Effector memory CD4-positive, alpha-beta T cell (primary cell): Measurements from ENCODE around the gene ATXN2.
"Not testable (repeated sequence)": the region's sequence is repeated elsewhere in the genome, so short reads cannot be mapped to it uniquely, and the experiment has no call there.

Experiments
- DNase-seq, 3 donors: peaks; one replicate each; pipeline ENCODE4 v3.0.0-alpha.2; 2020
- H3K27ac ChIP-seq: 2 replicates; pipeline ENCODE4 v1.7.0; 2013; ENCODE audit warnings: mild to moderate bottlenecking, low read length, moderate library complexity; ENCODE audit not compliant: insufficient read depth, poor library complexity, severe bottlenecking
- H3K27me3 ChIP-seq: replicated peaks from 2 replicates; pipeline ENCODE4 v1.7.0; 2013; ENCODE audit warnings: mild to moderate bottlenecking, low read length; ENCODE audit not compliant: insufficient read depth, control insufficient read depth, poor library complexity, severe bottlenecking
- H3K36me3 ChIP-seq: 2 replicates; pipeline ENCODE4 v1.7.0; 2013; ENCODE audit warnings: mild to moderate bottlenecking, low read length, moderate library complexity; ENCODE audit not compliant: control insufficient read depth, insufficient read depth
- H3K4me1 ChIP-seq: 2 replicates; pipeline ENCODE4 v1.7.0; 2013; ENCODE audit warnings: low read length, mild to moderate bottlenecking; ENCODE audit not compliant: control insufficient read depth, insufficient read depth, poor library complexity, severe bottlenecking
- H3K4me3 ChIP-seq: 2 replicates; pipeline ENCODE4 v1.7.0; 2013; ENCODE audit warnings: low read length, low read depth, mild to moderate bottlenecking; ENCODE audit not compliant: insufficient read depth, poor library complexity, severe bottlenecking
- H3K9me3 ChIP-seq: 2 replicates; pipeline ENCODE4 v1.7.0; 2013; ENCODE audit warnings: mild to moderate bottlenecking, low read length, moderate library complexity; ENCODE audit not compliant: control insufficient read depth

ATXN2 gene

DNA sequence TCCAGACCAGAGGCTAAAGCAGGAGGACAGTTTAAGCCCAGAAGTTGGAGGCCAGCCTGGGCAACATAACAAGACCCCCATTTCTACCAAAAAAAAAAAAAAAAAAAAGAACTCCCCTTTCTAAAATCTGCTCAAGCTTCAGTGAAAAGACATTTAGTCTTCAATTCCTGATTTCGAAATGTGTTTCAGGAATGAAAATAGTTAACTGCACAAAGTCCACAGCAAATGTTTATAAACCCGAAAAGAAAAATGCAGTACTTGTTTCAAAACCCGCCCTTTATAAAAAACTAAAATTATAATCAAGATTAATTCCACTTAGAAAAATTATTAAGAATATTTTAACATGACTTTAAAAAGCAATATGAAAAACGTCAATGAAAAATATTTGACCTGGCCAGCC is 12.1 kb downstream of the ATXN2 start:
- no peaks in the 10 kb centered on the region for H3K36me3 ChIP-seq
- no peaks in the 10 kb centered on the region for H3K9me3 ChIP-seq
- no peaks in the 10 kb centered on the region for H3K27me3 ChIP-seq
- H3K4me3 ChIP-seq: no peak overlapping the region
- no peak overlapping the region for H3K27ac ChIP-seq
- DNase-seq: no peak
- no peaks in the 10 kb centered on the region for H3K4me1 ChIP-seq

DNA sequence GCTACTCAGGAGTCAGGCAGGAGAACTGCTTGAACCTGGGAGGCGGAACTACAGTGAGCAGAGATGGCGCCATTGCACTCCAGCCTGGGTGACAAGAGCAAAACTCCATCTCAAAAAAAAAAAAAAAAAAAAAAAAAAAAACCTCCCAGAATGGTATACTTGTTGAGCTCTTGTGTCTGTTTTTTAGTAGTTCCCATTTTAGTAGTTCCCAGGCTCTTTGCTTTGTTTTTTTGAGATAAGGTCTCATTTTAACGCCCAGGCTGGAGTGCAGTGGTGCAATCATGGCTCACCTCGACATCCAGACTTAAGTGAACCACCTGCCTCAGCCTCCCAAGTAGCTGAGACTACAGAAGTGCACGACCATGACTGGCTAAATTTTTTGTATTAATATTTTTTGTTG is 13.4 kb downstream of the ATXN2 start:
- no peak overlapping the region for H3K4me3 ChIP-seq
- H3K4me1 ChIP-seq: no peaks in the 10 kb centered on the region
- H3K27me3 ChIP-seq: no peaks in the 10 kb centered on the region
- no peak for DNase-seq
- no peaks in the 10 kb centered on the region for H3K9me3 ChIP-seq
- H3K36me3 ChIP-seq: no peaks in the 10 kb centered on the region
- H3K27ac ChIP-seq: no peak overlapping the region

DNA sequence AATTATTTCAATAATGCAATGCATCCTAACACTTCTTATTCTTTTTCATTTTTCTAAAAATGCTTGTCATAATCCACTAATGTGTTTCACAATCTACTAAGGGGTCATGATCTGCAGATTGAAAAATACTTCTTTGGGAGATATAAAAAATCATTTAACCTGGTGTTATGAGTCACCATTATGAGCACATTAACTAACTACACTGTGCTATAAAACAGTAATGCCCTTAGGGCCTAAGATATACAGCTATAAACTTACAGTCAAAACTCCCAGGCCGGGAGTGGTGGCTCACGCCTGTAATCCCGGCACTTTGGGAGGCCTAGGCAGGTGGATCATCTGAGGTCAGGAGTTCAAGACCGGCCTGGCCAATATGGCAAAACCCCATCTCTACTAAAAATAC is 14.2 kb downstream of the ATXN2 start:
- Histone ChIP-seq H3K36me3 (no peaks in the 10 kb centered on the region), H3K4me3 (no peak overlapping the region), H3K27ac (no peak overlapping the region), H3K27me3 (no peaks in the 10 kb centered on the region), H3K4me1 (no peaks in the 10 kb centered on the region), H3K9me3 (no peaks in the 10 kb centered on the region)
- DNase-seq: no peak

DNA sequence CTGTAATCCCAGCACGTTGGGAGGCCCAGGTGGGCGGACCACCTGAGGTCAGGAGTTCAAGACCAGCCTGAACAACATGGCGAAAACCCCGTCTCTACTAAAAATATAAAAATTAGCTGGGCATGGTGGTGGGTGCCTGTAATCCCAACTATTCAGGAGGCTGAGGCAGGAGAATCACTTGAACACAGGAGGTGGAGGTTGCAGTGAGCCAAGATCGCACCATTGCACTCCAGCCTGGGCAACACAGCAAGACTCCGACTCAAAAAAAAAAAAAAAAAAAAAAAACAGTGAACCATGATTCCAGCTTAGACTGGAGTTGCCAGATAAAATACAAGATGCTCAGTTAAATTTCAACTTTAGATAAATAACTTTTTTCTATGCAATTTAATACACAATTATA is 15.6 kb downstream of the ATXN2 start:
- H3K36me3 ChIP-seq, H3K4me1 ChIP-seq, H3K27ac ChIP-seq, H3K27me3 ChIP-seq, H3K4me3 ChIP-seq, DNase-seq, H3K9me3 ChIP-seq: not testable (repeated sequence)

DNA sequence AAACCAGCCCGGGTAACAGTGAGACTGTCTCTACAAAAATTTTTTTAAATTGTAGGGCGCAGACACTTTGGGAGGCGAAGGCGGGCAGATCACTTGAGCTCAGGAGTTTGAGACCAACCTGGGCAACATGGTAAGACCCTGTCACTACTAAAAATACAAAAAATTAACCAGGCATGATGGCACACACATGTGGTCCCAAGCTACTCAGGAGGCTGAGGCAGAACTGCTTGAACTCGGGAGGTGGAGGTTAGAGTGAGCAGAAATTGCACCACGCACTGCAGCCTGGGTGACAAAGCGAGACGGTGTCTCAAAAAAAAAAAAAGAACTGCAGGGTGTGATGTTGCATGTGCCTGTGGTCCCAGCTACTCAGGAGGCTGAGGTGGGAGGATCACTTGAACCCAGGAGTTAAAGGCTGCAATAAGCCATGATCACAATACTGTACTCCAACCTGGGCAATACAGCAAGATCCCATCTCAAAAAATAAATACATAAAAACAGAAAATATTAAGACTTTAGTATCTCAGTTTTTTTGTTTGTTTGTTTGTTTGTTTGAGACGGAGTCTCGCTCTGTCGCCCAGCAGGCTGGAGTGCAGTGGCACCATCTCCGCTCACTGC is 16.9 kb downstream of the ATXN2 start:
- Histone ChIP-seq H3K27ac (no peak overlapping the region), H3K27me3 (no peaks in the 10 kb centered on the region), H3K9me3 (no peaks in the 10 kb centered on the region), H3K4me3 (no peak overlapping the region), H3K4me1 (no peaks in the 10 kb centered on the region), H3K36me3 (no peaks in the 10 kb centered on the region)
- DNase-seq: no peak

DNA sequence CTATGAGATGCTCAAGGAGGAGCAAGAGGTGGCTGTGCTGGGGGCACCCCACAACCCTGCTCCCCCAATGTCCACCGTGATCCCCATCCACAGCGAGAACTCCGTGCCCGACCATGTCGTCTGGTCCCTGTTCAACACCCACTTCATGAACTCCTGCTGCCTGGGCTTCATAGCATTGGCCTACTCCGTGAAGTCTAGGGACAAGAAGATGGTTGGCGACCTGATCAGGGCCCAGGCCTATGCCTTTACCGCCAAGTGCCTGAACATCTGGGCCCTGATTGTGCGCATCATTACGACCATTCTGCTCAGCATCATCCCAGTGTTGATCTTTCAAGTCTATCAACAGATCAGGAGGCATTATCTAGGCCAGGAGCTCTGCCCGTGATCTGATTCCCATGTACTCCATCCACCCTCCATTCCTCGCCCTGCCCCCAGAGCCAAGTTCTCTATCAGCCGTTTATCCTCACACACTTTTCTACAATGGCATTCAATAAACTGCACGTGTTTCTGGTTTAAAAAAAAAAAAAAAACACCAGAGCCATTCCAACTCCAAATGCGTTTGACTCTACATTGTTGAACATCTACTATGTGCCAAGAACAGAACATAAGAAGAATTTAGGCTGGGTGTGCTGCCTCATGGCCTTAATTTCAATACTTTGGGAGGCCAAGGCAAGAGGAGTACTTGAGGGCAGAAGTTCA is 17.5 kb downstream of the ATXN2 start:
- H3K27ac ChIP-seq: no peak overlapping the region
- H3K4me1 ChIP-seq: no peaks in the 10 kb centered on the region
- H3K27me3 ChIP-seq: no peaks in the 10 kb centered on the region
- no peak for DNase-seq
- H3K4me3 ChIP-seq: no peak overlapping the region
- no peaks in the 10 kb centered on the region for H3K9me3 ChIP-seq
- no peaks in the 10 kb centered on the region for H3K36me3 ChIP-seq

DNA sequence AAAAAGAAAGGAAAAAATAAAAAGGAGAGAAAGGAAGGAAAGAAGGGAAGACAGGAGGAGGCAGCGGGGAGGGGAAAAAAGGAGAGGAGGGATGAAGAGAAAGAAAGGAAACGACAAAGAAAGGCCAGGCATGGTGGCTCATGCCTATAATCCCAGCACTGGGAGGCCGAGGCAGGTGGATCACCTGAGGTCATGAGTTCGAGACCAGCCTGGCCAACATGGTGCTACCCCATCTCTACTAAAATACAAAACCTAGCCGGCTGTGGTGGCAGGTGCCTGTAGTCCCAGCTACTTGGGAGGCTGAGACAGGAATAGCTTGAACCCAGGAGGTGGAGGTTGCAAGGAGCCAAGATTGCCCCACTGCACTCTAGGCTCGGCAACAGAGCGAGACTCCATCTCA is 18.4 kb downstream of the ATXN2 start:
- no peaks in the 10 kb centered on the region for H3K36me3 ChIP-seq
- H3K27me3 ChIP-seq: no peaks in the 10 kb centered on the region
- H3K27ac ChIP-seq: no peak overlapping the region
- H3K4me1 ChIP-seq: no peaks in the 10 kb centered on the region
- no peak overlapping the region for H3K4me3 ChIP-seq
- no peak for DNase-seq
- H3K9me3 ChIP-seq: no peaks in the 10 kb centered on the region

DNA sequence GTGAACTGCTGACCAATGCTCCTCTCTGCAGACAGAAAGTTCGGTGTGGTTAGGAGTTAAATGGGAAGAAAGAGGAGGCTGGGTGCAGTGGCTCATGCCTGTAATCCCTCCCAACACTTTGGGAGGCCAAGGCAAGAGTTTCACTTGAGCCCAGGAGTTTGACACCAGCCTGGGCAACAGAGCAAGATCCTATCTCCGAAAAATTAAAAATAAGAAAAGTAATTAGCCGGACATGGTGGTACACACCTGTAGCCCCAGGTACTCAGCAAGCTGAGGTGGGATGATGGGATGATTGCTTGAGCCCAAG is 19.0 kb downstream of the ATXN2 start:
- no peaks in the 10 kb centered on the region for H3K27me3 ChIP-seq
- H3K9me3 ChIP-seq: no peaks in the 10 kb centered on the region
- no peak overlapping the region for H3K27ac ChIP-seq
- no peaks in the 10 kb centered on the region for H3K36me3 ChIP-seq
- H3K4me3 ChIP-seq: no peak overlapping the region
- H3K4me1 ChIP-seq: no peaks in the 10 kb centered on the region
- no peak for DNase-seq

DNA sequence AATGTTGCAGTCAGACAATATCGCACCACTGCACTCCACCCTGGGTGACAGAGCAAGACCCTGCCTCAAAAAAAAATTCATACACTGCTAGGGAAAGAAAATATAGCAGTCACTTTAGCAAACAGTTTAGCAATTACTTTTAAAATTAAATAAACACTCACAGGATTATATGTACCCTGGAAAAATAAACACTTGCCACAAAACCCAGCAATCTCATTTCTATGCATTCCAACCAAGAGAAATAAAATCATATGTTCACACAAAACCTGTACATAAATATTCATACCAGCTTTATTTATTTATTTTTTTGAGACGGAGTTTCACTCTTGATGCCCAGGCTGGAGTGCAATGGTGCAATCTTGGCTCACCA is 20.2 kb downstream of the ATXN2 start:
- Histone ChIP-seq H3K4me1 (no peaks in the 10 kb centered on the region), H3K36me3 (no peaks in the 10 kb centered on the region), H3K27ac (no peak overlapping the region), H3K4me3 (no peak overlapping the region), H3K27me3 (no peaks in the 10 kb centered on the region), H3K9me3 (no peaks in the 10 kb centered on the region)
- DNase-seq: no peak

DNA sequence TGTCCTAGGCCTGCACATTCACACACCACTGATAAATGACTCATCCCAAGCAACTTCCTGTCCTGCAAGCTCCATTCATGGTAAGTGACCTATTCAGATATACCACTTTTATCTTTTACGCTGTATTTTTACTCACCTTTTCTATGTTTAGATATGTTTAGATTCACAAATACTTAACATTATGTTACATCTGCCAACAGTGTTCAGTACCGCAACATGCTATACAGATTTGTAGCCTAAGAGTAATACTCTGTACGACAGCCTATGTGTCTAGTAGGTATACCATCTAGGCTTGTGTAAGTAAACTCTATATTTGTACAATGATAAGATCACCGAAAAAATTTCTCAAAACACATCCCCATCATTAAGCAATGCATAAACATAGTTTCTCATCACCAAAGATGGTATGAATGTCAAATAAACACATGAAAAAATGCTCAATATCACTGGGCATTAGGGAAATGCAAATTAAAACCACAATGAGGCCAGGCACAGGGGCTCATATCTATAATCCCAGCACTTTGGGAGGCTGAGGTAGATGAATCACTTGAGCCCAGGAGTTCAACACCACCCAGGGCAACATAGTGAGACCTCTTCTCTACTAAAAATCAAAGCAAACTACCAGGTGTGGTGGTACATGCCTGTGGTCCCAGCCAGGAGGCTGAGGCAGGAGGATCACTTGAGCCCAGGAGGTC is 20.7 kb downstream of the ATXN2 start:
- H3K27ac ChIP-seq: no peak overlapping the region
- no peaks in the 10 kb centered on the region for H3K9me3 ChIP-seq
- H3K36me3 ChIP-seq: no peaks in the 10 kb centered on the region
- H3K4me3 ChIP-seq: no peak overlapping the region
- DNase-seq: no peak
- no peaks in the 10 kb centered on the region for H3K27me3 ChIP-seq
- H3K4me1 ChIP-seq: no peaks in the 10 kb centered on the region
